Brain microvascular endothelial cell (primary cell): Measurements from ENCODE around the gene HMCN2.
"Not testable (repeated sequence)": the region's sequence is repeated elsewhere in the genome, so short reads cannot be mapped to it uniquely, and the experiment has no call there.

Experiments
- DNase-seq: peaks from one replicate; pipeline ENCODE4 v3.0.0-alpha.2; 2020
- H3K27ac ChIP-seq: fragments of 250-450 bp; sonication (Bioruptor Pico); 2 replicates; pipeline ENCODE4 v1.5.1; 2020; ENCODE audit warnings: mild to moderate bottlenecking, moderate library complexity
- H3K27me3 ChIP-seq: fragments of 250-450 bp; sonication (Bioruptor Pico); replicated peaks from 2 replicates; pipeline ENCODE4 v1.5.1; 2020; ENCODE audit warnings: mild to moderate bottlenecking
- H3K36me3 ChIP-seq: fragments of 250-450 bp; sonication (Bioruptor Pico); replicated peaks from 2 replicates; pipeline ENCODE4 v1.5.1; 2020; ENCODE audit warnings: mild to moderate bottlenecking
- H3K4me3 ChIP-seq: 2 replicates; pipeline ENCODE4 v1.5.1; 2011; ENCODE audit warnings: low read depth, mild to moderate bottlenecking, control low read depth, low read length, moderate library complexity
- CTCF ChIP-seq: IDR thresholded peaks from 2 replicates; pipeline ENCODE4 v1.5.1; 2011; ENCODE audit warnings: low read depth, mild to moderate bottlenecking, moderate library complexity, low read length, control low read depth, inconsistent platforms; ENCODE audit errors: missing control alignments
- in situ Hi-C: cut with HindIII; loops from 2 replicates; pipeline ENCODE4 v1.10.0; 2017; ENCODE audit warnings: low sequenced_read_pairs, low pct_ligation_motif_present

Gene HMCN2

DNA sequence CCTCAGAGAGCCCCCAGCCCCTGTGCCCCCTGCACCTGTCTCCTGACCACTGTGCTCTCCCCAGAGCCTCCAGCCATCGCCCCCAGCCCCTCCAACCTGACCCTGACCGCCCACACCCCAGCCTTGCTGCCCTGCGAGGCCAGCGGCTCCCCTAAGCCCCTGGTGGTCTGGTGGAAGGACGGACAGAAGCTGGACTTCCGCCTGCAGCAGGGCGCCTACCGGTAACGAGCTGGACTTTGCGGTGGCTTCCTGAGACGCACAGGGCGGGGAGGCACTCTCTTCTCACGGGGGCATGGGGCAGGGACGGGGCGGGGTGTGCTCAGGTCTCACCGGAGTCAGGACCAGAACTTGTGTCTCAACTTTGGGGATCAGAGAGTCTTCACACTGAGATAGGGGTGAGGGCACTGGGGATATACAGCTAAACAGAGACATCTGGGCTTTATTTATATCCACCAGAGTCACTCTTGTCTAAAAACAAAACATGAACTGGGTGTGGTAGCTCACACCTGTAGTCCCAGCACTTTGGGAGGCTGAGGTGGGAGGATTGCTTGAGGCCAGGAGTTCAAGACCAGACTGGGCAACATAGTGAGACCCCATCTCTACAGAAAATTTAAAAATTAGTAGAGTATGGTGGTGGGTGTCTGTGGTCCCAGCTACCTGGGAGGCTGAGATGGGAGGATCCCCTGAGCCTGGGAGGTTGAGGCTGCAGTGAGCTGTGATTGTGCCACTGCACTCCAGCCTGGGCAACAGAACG, 133.1 kb downstream of the HMCN2 start:
- in situ Hi-C loops, result no loop called here
- no peaks in the 10 kb centered on the region for H3K36me3 ChIP-seq
- no peak for DNase-seq
- H3K4me3 ChIP-seq, result no peak overlapping the region
- H3K27me3 ChIP-seq, result peaks cover 2% of the 10 kb centered on the region
- TF ChIP-seq CTCF, result no peak
- H3K27ac ChIP-seq, result no peak overlapping the region

GRCh38 chr9:130399768-130400167, 134.2 kb downstream of the HMCN2 start:
- DNase-seq, result no peak
- no peak for TF ChIP-seq CTCF
- peaks cover 2% of the 10 kb centered on the region for H3K27me3 ChIP-seq
- in situ Hi-C loops, result no loop called here
- no peak overlapping the region for H3K27ac ChIP-seq
- no peaks in the 10 kb centered on the region for H3K36me3 ChIP-seq
- H3K4me3 ChIP-seq, result no peak overlapping the region

GRCh38 chr9:130400870-130401269, 135.3 kb downstream of the HMCN2 start:
- no peak for TF ChIP-seq CTCF
- no peaks in the 10 kb centered on the region for H3K36me3 ChIP-seq
- in situ Hi-C loops, result no loop called here
- no peak for DNase-seq
- no peak overlapping the region for H3K4me3 ChIP-seq
- peaks cover 2% of the 10 kb centered on the region for H3K27me3 ChIP-seq
- no peak overlapping the region for H3K27ac ChIP-seq

DNA sequence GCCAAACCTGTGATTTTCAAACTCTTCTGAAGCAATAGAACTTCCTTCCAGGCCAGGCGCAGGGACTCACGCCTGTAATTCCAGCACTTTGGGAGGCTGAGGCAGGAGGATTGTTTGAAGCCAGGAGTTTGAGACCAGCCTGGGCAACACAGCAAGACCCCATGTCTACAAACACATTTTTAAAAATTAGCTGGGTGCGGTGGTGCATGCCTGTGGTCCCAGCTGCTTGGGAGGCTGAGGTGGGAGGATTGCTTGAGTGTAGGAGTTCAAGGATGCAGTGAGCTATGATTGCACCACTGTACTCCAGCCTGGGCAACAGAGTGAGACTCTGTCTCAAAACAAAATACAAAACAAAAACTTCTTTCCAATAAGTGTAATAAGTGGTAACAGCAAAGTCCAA, 136.2 kb downstream of the HMCN2 start:
- in situ Hi-C loops, H3K27me3 ChIP-seq: not testable (repeated sequence)

GRCh38 chr9:130402243-130402642, 136.7 kb downstream of the HMCN2 start:
- TF ChIP-seq CTCF, result no peak
- no peak for DNase-seq
- peaks cover 2% of the 10 kb centered on the region for H3K27me3 ChIP-seq
- no peaks in the 10 kb centered on the region for H3K36me3 ChIP-seq
- H3K4me3 ChIP-seq, result no peak overlapping the region
- in situ Hi-C loops, result no loop called here
- H3K27ac ChIP-seq, result no peak overlapping the region

More for the DNA sequence above, 136.2 kb downstream of the HMCN2 start:
- not testable (repeated sequence) for H3K27ac ChIP-seq, H3K36me3 ChIP-seq, DNase-seq, H3K4me3 ChIP-seq

GRCh38 chr9:130402645-130403440, 137.3 kb downstream of the HMCN2 start:
- DNase-seq, result no peak
- H3K27ac ChIP-seq, result no peak overlapping the region
- no peaks in the 10 kb centered on the region for H3K36me3 ChIP-seq
- no peak for TF ChIP-seq CTCF
- in situ Hi-C loops, result no loop called here
- no peak overlapping the region for H3K4me3 ChIP-seq
- H3K27me3 ChIP-seq, result peaks cover 2% of the 10 kb centered on the region
